GM23338 (cell line): ENCODE results near the gene GDAP2. TPM values are rescaled to one million over a fixed set of nuclear protein-coding genes. Genes with fewer than 3 reads are reported as not detected.
"Not testable (repeated sequence)": the region's sequence is repeated elsewhere in the genome, so short reads cannot be mapped to it uniquely, and the experiment has no call there.

Experiments
- ATAC-seq: fragments of 200-7000 bp; cut with Tn5 transposase; 3 replicates; pipeline ENCODE4 v1.9.1; 2020
- DNase-seq: peaks from one replicate; pipeline ENCODE4 v3.0.0-alpha.2; 2015; ENCODE audit warnings: low spot score
- H2AFZ ChIP-seq: fragments of 200-600 bp; sonication (generic); 2 replicates; pipeline ENCODE4 v1.8.0; 2016; ENCODE audit warnings: antibody characterized with exemption, mild to moderate bottlenecking, moderate library complexity
- H3F3A ChIP-seq: fragments of 200-600 bp; sonication (generic); replicated peaks from 2 replicates; pipeline ENCODE4 v1.8.0; 2017; ENCODE audit warnings: antibody characterized with exemption, mixed run types, low read depth
- H3K27ac ChIP-seq: fragments of 200-600 bp; sonication (generic); 2 replicates; pipeline ENCODE4 v1.6.1; 2016; ENCODE audit warnings: low read depth
- H3K27me3 ChIP-seq: fragments of 200-600 bp; sonication (generic); 2 replicates; pipeline ENCODE4 v1.8.0; 2016; ENCODE audit warnings: mild to moderate bottlenecking, mixed run types, moderate library complexity; ENCODE audit not compliant: insufficient read depth
- H3K36me3 ChIP-seq: fragments of 200-600 bp; sonication (generic); 2 replicates; pipeline ENCODE4 v1.8.0; 2016; ENCODE audit warnings: mild to moderate bottlenecking; ENCODE audit not compliant: insufficient read depth
- H3K4me1 ChIP-seq: fragments of 200-600 bp; sonication (generic); 2 replicates; pipeline ENCODE4 v1.8.0; 2016; ENCODE audit warnings: mild to moderate bottlenecking, moderate library complexity; ENCODE audit not compliant: insufficient read depth
- H3K4me2 ChIP-seq: fragments of 200-600 bp; sonication (generic); 2 replicates; pipeline ENCODE4 v1.7.1; 2017; ENCODE audit warnings: mixed run types
- H3K4me3 ChIP-seq: fragments of 200-600 bp; sonication (generic); 2 replicates; pipeline ENCODE4 v1.6.1; 2016; ENCODE audit warnings: mixed run types
- H3K79me2 ChIP-seq: fragments of 200-600 bp; sonication (generic); replicated peaks from 2 replicates; pipeline ENCODE4 v1.8.0; 2017; ENCODE audit warnings: mild to moderate bottlenecking; ENCODE audit not compliant: insufficient read depth
- H3K9me2 ChIP-seq: fragments of 200-600 bp; sonication (generic); 2 replicates; pipeline ENCODE4 v1.8.0; 2017; ENCODE audit not compliant: insufficient read depth
- H4K20me1 ChIP-seq: fragments of 200-600 bp; sonication (generic); replicated peaks from 2 replicates; pipeline ENCODE4 v1.8.0; 2017; ENCODE audit warnings: mild to moderate bottlenecking; ENCODE audit not compliant: insufficient read depth
- H3K27ac Mint-ChIP-seq: 2 replicates; pipeline ENCODE4 v1.8.0; 2020; ENCODE audit warnings: inconsistent platforms, mild to moderate bottlenecking, moderate library complexity, mixed read lengths
- H3K27me3 Mint-ChIP-seq: 3 replicates; pipeline ENCODE4 v1.8.0; 2022; ENCODE audit warnings: low read depth, mild to moderate bottlenecking, moderate library complexity, mixed read lengths, inconsistent platforms; ENCODE audit not compliant: insufficient read depth, poor library complexity
- H3K36me3 Mint-ChIP-seq: 3 replicates; pipeline ENCODE4 v1.8.0; 2021; ENCODE audit warnings: low read depth, mild to moderate bottlenecking, inconsistent platforms, moderate library complexity, mixed read lengths
- H3K4me1 Mint-ChIP-seq: 3 replicates; pipeline ENCODE4 v1.8.0; 2020; ENCODE audit warnings: mild to moderate bottlenecking, inconsistent platforms, mixed read lengths
- H3K4me3 Mint-ChIP-seq: 3 replicates; pipeline ENCODE4 v1.8.0; 2021; ENCODE audit warnings: moderate library complexity, mild to moderate bottlenecking, inconsistent platforms, mixed read lengths
- H3K9me3 Mint-ChIP-seq: 3 replicates; pipeline ENCODE4 v1.8.0; 2020; ENCODE audit warnings: moderate library complexity, mild to moderate bottlenecking, inconsistent platforms, mixed read lengths
- CREB1 ChIP-seq: fragments of 250-450 bp; sonication (Bioruptor Pico); IDR thresholded peaks from 2 replicates; pipeline ENCODE4 v1.5.0; 2020; ENCODE audit warnings: low read depth, mild to moderate bottlenecking, moderate library complexity
- EZH2 ChIP-seq: fragments of 200-600 bp; sonication (generic); IDR thresholded peaks from one replicate; pipeline ENCODE4 v1.8.0; 2017; ENCODE audit warnings: antibody characterized with exemption, mild to moderate bottlenecking, low read depth; ENCODE audit not compliant: unreplicated experiment
- JUNB ChIP-seq: IDR thresholded peaks from one replicate; pipeline ENCODE4 v1.6.1; 2016; ENCODE audit warnings: antibody characterized with exemption; ENCODE audit not compliant: unreplicated experiment
- NANOG ChIP-seq: IDR thresholded peaks from 2 replicates; pipeline ENCODE4 v1.6.1; 2016; ENCODE audit warnings: antibody characterized with exemption, borderline replicate concordance
- STAT1 ChIP-seq: IDR thresholded peaks from one replicate; pipeline ENCODE4 v1.6.1; 2016; ENCODE audit warnings: antibody characterized with exemption; ENCODE audit not compliant: unreplicated experiment
- ZNF114 ChIP-seq: fragments of 250-450 bp; sonication (Bioruptor Pico); IDR thresholded peaks from 2 replicates; pipeline ENCODE4 v1.5.0; 2020; ENCODE audit warnings: mild to moderate bottlenecking, moderate library complexity
- polyA plus RNA-seq: library from polyadenylated mRNA; unstranded; fragments of >200 nt; fragmentation: Nextera tagmentation; extraction: Ambion mirVana; gene quantifications from 2 replicates; pipeline ENCODE4 v1.2.1, GENCODE V29; 2016
- total RNA-seq: library from RNA; depleted of rRNA; stranded (reverse); fragments of >200 nt; shearing (Covaris generic); gene quantifications from 2 replicates; pipeline ENCODE4 v1.2.3, GENCODE V29; 2014

Gene GDAP2
- total and polyA plus RNA-seq, 2 experiments from 2014 or later = 10.7 to 24.5 TPM

- Mint-ChIP-seq H3K9me3 (no peaks in the 10 kb centered on the region), H3K36me3 (no peaks in the 10 kb centered on the region), H3K27me3 (no peaks in the 10 kb centered on the region), H3K27ac (no peak overlapping the region), H3K4me3 (no peak overlapping the region), H3K4me1 (no peaks in the 10 kb centered on the region)
- DNase-seq (no peak), ATAC-seq (no peak)
- no peak overlapping the region for H2AFZ ChIP-seq
- H3K4me3 ChIP-seq = no peak overlapping the region
- H3K79me2 ChIP-seq = no peaks in the 10 kb centered on the region
- no peaks in the 10 kb centered on the region for H4K20me1 ChIP-seq
- no peak overlapping the region for H3K4me2 ChIP-seq
- no peaks in the 10 kb centered on the region for H3K36me3 ChIP-seq
- no peaks in the 10 kb centered on the region for H3K4me1 ChIP-seq
- TF ChIP-seq NANOG (no peak), CREB1 (no peak), EZH2 (no peak), ZNF114 (no peak)
- peaks cover 9% of the 10 kb centered on the region for H3K9me2 ChIP-seq
- H3F3A ChIP-seq = no peaks in the 10 kb centered on the region
- H3K27ac ChIP-seq = no peak overlapping the region
- no peaks in the 10 kb centered on the region for H3K27me3 ChIP-seq
Measured at GRCh38 chr1:117851687-117852086, 77.7 kb downstream of the GDAP2 start.

GRCh38 chr1:117846674-117847425 is 82.6 kb downstream of the GDAP2 start:
- H3K4me1 Mint-ChIP-seq = peaks cover 3% of the 10 kb centered on the region; the same call in 1 of the 3 replicates
- Histone ChIP-seq H3K4me3 (no peak overlapping the region), H2AFZ (no peak overlapping the region), H4K20me1 (no peaks in the 10 kb centered on the region), H3F3A (no peaks in the 10 kb centered on the region), H3K4me1 (no peaks in the 10 kb centered on the region), H3K36me3 (no peaks in the 10 kb centered on the region), H3K27me3 (no peaks in the 10 kb centered on the region), H3K9me2 (peaks cover 9% of the 10 kb centered on the region), H3K4me2 (no peak overlapping the region), H3K27ac (no peak overlapping the region), H3K79me2 (no peaks in the 10 kb centered on the region)
- no peaks in the 10 kb centered on the region for H3K27me3 Mint-ChIP-seq
- TF ChIP-seq EZH2 (no peak), JUNB (no peak)
- no peak overlapping the region for H3K4me3 Mint-ChIP-seq
- no peak for DNase-seq
- no peaks in the 10 kb centered on the region for H3K9me3 Mint-ChIP-seq
- H3K27ac Mint-ChIP-seq = no peak overlapping the region
- ATAC-seq = no peak
- 0 out of 3 replicates have a peak, but pooled peaks cover 3% of the 10 kb centered on the region for H3K36me3 Mint-ChIP-seq

- H3K27ac ChIP-seq, H3F3A ChIP-seq, H2AFZ ChIP-seq, H4K20me1 ChIP-seq, ATAC-seq, H3K27me3 ChIP-seq, H3K27me3 Mint-ChIP-seq, H3K27ac Mint-ChIP-seq, H3K36me3 ChIP-seq, H3K4me1 Mint-ChIP-seq, H3K36me3 Mint-ChIP-seq, H3K9me2 ChIP-seq, H3K79me2 ChIP-seq, H3K4me3 ChIP-seq, H3K9me3 Mint-ChIP-seq, DNase-seq, H3K4me1 ChIP-seq, H3K4me2 ChIP-seq, H3K4me3 Mint-ChIP-seq: not testable (repeated sequence)
Measured at GRCh38 chr1:117844478-117844877, 84.9 kb downstream of the GDAP2 start.

- ATAC-seq (no peak), DNase-seq (no peak)
- H3K27ac ChIP-seq = no peak overlapping the region
- Mint-ChIP-seq H3K36me3 (0 out of 3 replicates have a peak, but pooled peaks cover 3% of the 10 kb centered on the region), H3K9me3 (no peaks in the 10 kb centered on the region), H3K4me3 (no peak overlapping the region), H3K4me1 (peaks cover 3% of the 10 kb centered on the region; the same call in 1 of the 3 replicates), H3K27me3 (no peaks in the 10 kb centered on the region), H3K27ac (no peak overlapping the region)
- H3F3A ChIP-seq = no peaks in the 10 kb centered on the region
- no peaks in the 10 kb centered on the region for H3K4me1 ChIP-seq
- no peaks in the 10 kb centered on the region for H3K79me2 ChIP-seq
- H3K9me2 ChIP-seq = no peaks in the 10 kb centered on the region
- no peaks in the 10 kb centered on the region for H4K20me1 ChIP-seq
- no peak overlapping the region for H3K4me2 ChIP-seq
- H3K27me3 ChIP-seq = no peaks in the 10 kb centered on the region
- H2AFZ ChIP-seq = no peak overlapping the region
- H3K4me3 ChIP-seq = no peak overlapping the region
- no peaks in the 10 kb centered on the region for H3K36me3 ChIP-seq
- no peak for TF ChIP-seq STAT1
Measured at GRCh38 chr1:117843791-117844190, 85.6 kb downstream of the GDAP2 start.
